HG02973 (cell line): ENCODE data around the gene MARK2.
"Not testable (repeated sequence)": the region's sequence is repeated elsewhere in the genome, so short reads cannot be mapped to it uniquely, and the experiment has no call there.

ENCODE experiments used
- ATAC-seq: cut with Tn5 transposase; IDR thresholded peaks from one replicate; pipeline ENCODE4 v1.9.1; 2021; ENCODE audit warnings: moderate library complexity; ENCODE audit not compliant: unreplicated experiment

Gene MARK2

DNA sequence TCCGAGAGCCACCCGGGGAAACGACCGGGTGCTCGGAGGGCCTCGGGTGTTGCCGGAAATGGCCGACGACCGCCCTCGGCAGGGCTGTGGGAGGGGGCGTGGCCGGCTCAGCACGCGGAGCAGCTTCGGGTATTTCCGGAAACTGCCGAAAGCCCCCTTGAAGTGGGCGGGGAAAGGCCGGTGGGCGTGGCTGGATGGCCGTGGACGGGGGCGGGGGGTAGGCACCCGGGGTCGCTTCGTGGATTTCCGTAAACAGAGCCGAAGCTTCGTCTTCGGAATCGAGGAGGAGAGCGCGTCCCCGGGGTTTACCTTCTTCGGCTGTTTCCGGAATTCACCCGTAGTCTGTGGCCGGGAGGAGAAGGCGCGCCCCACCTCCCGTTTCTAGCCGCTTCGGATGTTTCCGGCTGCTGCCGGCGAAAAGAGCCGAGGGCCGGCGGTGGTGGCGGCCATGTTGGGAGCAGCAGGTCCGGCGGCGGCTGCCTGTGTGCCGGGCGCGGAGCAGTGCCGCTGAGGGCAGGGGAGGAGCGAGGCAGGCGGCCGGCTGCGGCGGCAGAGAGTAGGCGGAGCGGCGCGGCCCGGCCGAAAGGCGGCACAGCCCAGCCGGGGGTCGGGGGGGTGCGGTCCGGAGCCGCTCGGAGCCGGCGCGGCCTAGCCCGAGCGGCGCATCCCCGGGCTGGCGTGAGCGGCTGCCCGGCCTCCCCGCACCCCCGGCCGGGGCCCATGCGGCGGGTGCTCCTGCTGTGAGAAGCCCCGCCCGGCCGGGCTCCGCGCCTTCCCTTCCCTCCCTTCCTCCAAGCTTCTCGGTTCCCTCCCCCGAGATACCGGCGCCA lies at the start of gene MARK2:
TSS of gene MARK2 (plus strand) at position 433 of the 830 bp plus-strand sequence. CDS start at position 830, 397 bp downstream.
- ATAC-seq, result peak; percentile 63

DNA sequence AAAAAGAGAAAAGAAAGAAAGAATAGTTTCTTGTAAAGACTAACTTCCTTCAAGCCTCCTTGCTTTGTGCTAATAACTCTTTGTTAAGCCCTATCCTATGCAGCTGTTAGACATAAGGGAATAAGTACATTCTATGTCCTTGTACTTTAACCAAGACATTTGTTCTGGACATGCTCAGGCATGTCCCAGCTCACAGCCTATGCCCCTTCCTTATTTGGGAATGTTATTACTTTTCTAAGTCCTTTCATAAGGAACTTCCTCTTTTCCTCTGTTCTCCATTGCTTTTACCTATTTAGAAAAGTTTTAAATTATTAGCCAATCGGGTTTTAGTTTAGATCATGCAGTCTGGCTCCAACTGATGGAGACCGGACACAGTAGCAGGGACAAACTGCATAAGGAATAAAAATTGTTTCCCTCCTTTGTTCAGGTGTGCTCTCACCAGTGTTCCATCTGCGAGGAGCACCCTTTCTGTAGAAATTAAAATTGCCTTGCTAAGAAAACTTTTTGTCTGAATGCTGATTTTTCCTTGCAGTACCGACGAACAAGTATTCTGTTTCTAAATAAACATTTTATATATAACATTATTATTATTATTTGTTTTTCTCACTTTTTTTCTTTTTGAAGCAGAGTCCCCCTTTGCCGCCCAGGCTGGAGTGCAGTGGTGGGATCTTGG lies 47.3 kb upstream of the MARK2 start:
- ATAC-seq, result no peak

DNA sequence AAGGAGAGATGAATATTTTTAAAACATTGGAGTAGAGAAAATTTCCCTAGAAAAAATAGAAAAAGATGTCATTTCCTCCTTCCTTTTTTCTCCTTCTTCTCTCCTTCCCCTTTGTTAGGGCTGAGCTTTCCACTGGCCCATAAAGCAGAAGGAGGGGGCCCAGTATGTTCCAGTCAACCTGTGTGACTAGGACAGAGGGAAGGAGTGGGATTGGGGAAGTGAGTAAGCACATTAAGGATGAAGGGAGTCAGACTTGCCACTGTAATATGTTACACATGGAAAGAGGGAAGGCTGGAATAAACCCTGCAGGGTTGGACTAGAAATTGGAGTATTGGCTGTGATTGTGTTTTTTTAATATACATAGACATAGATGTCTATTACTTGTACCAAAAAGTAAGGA lies 45.7 kb upstream of the MARK2 start:
- no peak for ATAC-seq

DNA sequence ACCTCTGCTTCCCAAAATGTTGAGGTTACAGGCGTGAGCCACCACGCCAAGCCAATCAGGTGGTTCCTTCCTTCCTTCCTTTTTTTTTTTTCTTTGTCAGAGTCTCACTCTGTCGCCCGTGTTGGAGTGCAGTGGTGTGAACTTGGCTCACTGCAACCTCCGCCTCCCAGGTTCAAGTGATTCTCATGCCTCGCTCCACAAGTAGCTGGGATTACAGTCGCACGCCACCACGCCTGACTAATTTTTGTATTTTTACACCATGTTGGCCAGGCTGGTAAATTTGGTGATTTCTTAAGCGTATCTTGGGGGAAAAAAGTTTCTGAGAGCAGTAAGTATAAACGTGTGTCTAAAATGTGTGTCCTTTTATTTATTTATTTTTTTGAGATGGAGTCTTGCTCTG lies 43.8 kb upstream of the MARK2 start:
- no peak for ATAC-seq

DNA sequence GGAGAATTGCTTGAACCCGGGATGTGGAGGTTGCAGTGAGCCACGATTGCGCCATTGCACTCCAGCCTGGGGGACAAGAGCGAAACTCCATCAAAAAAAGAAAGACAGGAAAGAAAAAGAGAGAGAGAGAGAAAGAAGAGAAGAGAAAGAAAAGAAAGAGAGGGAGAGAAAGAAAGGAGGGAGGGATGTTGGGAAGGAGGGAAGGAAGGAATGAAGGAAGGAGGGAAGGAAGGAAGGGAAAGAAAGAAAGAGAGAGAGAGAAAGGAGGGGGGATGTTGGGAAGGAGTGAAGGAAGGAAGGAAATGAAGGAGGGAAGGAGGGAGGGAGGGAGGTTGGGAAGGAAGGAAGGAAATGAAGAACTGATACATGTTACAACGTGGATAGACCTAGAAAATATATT lies 38.0 kb upstream of the MARK2 start:
- ATAC-seq, result no peak

DNA sequence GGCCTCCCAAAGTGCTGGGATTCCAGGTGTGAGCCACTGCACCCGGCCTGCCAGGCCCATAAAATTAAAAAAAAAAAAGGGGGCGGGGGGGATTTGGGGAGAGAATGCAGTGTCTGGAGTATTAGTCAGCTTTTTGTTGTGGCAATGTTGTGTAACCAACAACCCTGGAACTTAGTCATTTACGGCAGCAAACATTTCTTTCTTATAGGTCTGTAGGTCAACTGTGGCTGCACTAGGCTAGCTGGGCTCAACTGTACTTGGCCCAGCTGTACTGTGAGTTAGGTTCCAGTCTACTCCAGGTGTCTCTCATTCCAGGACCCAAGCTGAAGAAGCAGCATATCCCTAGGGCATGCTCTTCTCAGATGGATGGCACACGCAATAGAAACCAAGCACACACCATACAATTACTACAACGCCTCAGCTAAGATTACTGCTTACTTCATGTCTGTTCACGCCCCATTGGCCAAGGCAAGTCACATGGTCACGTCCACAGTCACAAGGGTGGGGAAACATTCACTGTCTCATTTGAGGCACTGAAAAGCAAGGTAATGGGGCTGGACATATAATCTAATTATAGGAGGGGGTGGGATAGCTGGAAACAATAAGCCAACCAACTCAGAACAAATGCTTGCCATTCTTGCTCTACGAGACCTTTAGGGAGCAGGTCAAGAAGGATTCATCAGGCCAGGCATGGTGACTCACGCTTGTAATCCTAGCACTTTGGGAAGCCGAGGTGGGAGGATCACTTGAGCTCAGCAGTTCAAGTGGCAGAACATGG lies 36.1 kb upstream of the MARK2 start:
- ATAC-seq, result no peak

DNA sequence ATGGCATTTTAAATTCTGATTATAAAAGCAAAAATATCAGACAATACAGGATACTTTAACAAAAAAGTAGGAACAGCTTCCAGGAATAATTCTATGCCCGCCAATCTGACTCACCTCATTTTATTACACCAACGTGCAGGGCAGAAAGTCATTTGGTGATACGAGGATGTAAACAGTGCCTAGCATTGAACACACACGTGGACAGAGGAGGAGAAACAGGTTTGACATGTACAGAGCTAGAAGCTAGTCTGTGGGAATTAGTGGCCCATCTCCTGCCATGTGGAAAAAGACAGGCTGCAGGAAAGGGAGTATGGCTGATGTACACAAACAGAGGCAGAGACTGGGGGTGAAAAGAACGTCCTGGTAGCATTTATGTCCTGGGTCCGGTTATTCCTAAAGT lies 34.7 kb upstream of the MARK2 start:
- ATAC-seq, result no peak

DNA sequence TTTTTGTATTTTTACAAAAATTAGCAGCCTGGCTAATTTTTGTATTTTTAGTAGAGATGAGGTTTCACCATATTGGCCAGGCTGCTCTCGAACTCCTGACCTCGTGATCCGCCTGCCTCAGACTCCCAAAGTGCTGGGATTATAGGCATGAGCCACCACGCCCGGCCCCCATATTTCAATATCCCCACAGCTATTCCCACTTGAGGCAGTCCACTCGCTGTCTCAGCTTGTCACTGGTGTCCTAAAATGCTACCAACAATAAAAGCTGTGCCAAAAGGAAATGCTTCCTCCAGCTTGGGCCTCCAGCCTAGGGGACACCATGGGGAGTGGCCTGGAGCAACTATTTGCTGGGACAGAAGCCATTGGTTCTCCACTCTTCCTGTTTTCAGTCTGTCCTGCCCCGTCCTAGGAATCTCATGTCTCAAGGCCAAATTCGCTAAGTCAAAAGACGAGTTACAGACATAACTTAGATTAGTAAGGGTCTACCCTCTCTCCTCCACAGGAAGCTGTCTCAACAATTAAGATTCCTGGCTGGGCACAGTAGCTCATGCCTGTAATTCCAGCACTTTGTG lies 33.0 kb upstream of the MARK2 start:
- no peak for ATAC-seq

DNA sequence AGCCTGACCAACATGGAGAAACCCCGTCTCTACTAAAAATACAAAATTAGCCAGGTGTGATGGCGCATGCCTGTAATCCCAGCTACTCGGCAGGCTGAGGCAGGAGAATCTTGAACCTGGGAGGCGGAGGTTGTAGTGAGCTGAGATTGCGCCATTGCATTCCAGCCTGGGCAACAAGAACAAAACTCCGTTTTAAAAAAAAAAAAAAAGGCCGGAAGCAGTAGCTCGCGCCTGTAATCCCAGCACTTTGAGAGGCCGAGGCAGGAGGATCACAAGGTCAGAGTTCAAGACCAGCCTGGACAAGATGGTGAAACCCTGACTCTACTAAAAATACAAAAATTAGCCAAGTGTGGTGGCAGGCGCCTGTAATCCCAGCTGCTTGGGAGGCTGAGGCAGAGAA lies 28.5 kb upstream of the MARK2 start:
- ATAC-seq, result not testable (repeated sequence)

DNA sequence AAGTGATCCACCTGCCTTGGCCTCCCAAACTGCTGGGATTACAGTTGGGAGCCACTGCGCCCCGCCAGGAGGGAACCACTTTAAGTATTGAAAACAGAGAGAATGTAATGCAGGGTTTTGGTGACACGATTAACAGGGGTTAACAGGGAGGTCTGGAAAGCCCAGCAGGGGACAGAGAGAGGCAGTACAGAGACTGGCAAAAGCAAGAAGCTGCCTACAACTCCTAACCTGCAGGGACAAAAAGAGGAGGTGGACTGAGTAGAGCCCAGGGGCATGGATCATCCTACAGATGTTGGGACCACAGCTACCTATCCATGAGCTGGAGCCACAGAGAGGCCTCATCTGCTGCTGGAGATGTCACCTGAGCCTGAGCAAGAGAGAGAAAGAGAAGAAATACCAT lies 27.4 kb upstream of the MARK2 start:
- no peak for ATAC-seq

DNA sequence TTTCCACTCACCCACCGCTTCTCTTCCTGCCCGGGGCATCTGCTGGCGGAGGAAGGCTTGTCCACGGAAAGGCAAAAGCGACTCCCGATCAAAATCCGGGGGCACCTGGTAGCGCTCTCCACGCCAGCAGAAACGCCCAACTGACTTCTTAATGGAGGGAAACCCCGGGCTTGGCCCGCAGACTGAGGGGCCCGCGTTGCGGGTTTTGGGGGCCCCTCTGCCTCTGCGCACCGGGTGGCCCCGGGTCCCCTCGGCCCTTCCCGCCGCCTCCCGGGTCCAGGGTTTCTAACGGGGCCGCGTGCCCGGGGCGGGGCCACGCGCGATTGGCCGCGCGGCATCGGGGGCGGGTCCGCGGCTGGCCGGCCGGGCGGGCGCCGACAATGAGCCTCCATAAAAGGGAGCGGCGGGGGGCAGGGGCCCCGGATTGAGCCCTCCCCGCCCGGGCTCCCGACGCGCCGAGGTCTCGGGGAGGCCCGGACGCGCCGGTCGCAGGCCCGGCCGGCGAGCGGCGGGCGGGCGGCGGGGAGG lies 25.8 kb upstream of the MARK2 start, which contains the start of gene SPINDOC:
TSS of gene SPINDOC (plus strand) at position 422 of the 528 bp plus-strand sequence. CDS start 231 bp downstream, outside the sequence.
- ATAC-seq, result peak; percentile 77

DNA sequence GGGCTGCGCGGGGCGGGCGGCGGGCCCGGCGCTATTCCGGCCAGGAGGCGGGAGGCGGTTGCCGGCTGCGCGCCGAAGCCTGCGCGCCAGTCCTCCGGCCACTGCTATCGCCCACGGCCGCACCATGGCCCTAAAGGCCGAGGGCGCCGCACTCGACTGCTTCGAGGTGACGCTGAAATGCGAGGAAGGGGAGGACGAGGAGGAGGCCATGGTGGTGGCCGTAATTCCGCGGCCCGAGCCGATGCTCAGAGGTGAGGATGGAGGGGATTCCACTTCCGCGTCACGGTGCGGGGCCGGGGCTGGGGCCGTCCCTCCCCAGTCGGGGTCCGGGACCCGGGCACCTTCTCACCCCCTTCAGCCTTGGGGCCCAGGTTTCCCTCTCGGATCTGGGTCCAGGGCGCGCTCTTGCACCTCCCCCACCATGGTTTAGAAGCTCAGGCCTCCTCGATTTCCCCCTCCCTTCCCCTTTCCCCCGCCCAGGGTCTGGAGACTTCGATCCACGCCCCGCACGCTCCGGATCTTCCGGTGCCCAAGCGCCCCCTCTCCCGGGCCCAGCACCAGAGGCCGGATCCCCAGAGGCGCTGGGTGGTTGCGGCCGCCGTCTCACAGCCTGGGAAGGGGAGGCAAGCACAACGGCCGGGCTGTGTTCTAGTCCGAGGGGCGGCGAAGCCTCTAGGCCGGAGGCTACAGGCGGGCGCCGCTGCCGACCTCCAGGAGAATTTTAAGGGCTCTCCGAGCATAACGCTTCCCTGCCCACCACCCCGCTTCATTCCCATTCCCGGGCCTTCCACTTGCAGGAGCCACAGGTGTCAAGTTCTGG lies 25.1 kb upstream of the MARK2 start:
- peak; percentile 22 for ATAC-seq

DNA sequence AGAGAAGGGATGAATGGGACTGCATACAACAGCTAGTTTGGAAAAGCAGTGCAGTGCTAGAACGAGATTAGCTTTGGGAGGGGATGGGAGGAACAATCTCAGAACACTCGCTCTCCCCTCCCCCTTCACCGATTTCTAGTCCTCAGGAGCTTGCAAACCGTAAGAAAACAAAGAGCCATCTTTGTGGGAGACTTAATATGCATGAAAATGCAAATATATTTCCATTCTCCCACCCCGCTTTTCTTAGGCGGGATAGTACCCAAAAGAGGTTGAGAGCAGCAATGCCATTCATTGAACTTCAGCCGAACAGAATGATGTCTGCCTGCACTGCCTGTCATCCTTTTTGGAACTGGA lies 24.6 kb upstream of the MARK2 start:
- no peak for ATAC-seq

DNA sequence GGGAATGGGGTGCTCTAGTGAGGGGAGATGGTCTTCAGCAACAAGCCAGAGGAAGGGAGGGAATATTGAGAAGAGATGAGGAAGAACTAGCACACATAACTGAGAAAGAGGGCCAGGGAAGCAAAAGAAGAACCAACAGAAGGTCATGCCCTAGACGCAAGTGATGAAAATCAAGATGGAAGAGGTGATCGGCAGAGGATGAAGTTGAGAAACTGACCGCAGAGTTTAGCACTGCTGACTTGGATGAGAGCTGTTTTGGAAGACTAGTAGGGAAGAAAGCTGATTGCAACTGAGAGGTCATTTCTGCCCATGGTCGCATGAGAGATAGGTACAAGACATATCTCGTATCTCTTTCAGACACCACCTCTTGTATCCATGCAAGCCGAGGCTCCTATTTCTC lies 22.7 kb upstream of the MARK2 start:
- no peak for ATAC-seq

DNA sequence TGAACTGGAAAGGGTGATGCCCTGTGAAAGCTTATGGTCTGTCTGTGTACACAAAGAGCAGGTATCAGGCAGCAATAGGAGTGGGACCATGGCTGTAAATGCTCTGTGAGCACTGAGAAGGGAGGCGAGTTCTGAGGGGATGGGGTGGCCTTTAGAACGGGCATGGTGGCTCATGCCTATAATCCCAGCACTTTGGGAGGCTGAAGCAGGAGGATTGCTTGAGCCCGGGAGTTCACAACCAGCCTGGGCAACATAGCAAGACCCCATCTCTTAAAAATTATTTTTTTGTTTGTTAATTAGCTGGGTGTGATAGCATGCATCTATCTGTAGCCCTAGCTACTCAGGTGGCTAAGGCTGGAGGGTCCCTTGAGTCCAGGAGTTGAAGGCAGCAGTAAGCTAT lies 22.2 kb upstream of the MARK2 start:
- no peak for ATAC-seq

DNA sequence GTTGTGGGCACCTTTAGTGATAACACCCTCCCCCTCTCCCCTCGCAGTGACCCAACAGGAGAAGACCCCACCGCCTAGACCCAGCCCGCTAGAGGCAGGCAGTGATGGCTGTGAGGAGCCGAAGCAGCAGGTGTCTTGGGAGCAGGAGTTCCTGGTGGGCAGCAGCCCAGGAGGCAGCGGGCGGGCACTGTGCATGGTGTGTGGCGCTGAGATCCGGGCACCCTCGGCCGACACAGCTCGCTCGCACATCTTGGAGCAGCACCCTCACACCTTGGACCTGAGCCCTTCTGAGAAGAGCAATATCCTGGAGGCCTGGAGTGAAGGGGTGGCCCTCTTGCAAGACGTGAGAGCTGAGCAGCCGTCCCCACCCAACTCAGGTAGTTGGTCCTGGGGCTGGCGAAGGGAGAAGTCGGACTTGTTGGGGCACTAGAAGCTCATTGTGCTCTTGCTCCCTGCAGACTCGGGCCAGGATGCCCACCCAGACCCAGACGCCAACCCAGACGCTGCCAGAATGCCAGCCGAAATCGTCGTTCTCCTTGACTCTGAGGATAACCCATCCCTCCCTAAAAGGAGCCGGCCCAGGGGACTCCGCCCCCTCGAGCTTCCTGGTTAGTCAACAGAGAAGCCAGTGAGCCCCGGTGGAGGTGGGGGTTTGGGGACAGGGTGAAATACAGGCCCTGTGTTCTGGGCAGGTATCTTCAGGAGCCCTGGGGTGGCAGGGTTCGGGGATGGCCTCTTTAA lies 21.0 kb upstream of the MARK2 start:
- ATAC-seq, result no peak

DNA sequence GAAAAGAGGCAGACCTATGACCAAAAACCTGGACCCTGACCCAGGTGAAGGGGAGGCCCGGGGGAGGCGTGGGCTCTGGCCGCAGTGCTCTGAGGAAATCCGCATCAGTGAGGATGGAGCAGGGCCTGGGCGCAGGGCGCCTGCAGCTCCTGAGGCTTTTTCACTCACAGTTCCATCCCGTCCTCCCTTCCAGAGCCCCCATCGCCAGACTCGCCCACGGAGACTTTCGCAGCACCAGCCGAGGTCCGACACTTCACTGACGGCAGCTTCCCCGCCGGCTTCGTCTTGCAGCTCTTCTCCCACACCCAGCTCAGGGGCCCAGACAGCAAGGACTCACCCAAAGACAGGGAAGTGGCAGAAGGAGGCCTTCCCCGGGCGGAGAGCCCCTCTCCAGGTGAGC lies 20.3 kb upstream of the MARK2 start:
- no peak for ATAC-seq

DNA sequence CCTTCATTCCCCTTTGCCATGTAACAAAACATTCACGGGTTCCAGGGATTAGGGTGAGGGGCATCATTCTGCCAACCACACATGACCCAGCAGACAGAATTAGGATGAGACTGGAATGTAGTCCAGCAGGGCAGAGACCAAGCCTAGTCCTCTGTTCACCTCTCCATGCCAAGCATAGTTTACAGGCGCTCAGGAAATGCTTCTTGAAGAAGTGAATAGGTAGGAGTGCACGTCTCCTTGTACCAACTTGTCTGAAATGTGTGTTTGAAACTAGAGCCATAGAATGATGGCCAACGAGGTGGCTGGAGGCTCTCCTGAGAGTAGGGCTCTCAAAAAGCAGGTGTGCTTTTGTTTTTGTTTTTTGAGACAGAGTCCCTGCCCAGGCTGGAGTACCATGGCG lies 17.5 kb upstream of the MARK2 start:
- ATAC-seq, result no peak

DNA sequence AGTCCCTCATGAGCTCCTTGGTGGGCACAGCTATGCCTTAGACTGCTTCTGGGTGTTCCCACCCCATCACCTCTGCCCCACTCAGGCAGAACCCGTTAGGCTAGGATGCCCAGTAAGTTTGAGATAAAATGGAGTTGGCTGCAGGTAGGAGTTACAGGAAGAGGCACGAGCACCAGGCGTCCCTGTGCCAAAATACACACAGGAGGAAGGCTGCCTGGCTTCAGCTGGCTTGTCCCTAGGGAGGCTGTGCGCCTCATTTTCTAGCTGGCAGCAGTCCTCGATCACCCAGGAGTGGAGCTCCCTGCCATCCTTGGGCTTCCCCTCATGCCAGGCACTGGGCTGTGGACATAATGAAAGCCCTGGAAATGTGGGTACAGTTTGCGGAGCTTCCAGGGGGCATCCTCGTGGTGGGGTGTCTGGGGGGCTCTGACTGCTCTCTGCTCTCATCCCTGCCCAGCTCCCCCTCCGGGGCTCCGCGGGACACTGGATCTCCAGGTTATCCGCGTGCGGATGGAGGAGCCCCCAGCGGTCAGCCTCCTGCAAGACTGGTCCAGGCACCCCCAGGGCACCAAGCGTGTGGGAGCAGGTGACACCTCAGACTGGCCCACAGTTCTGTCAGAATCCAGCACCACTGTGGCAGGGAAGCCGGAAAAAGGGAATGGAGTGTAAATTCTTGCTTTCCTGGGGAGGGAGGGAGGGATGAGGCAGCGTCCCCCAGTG lies 12.3 kb upstream of the MARK2 start:
- ATAC-seq, result no peak
